HUES48 (cell line): ENCODE measurements around the gene HNF1B.
A peak's percentile ranks its signal among the peaks of the same experiment; 100 is the strongest.

Source experiments
- H3K27ac ChIP-seq: one replicate; pipeline ENCODE4 v1.7.0; 2013; ENCODE audit warnings: low read depth, low read length, inconsistent platforms
- H3K27me3 ChIP-seq: 2 replicates; pipeline ENCODE4 v1.6.1; 2013; ENCODE audit warnings: mild to moderate bottlenecking, low read length; ENCODE audit not compliant: control insufficient read depth, insufficient read depth
- H3K36me3 ChIP-seq: 2 replicates; pipeline ENCODE4 v1.6.1; 2013; ENCODE audit warnings: low read length; ENCODE audit not compliant: control insufficient read depth, insufficient read depth
- H3K4me1 ChIP-seq: 2 replicates; pipeline ENCODE4 v1.6.1; 2013; ENCODE audit warnings: mild to moderate bottlenecking, low read length; ENCODE audit not compliant: control insufficient read depth, insufficient read depth
- H3K4me3 ChIP-seq: 2 replicates; pipeline ENCODE4 v1.5.1; 2013; ENCODE audit warnings: mild to moderate bottlenecking, low read depth, low read length
- H3K9ac ChIP-seq: 2 replicates; pipeline ENCODE4 v1.6.1; 2013; ENCODE audit warnings: mild to moderate bottlenecking, low read depth, low read length, moderate library complexity
- H3K9me3 ChIP-seq: 2 replicates; pipeline ENCODE4 v1.6.1; 2013; ENCODE audit warnings: low read length; ENCODE audit not compliant: control insufficient read depth, insufficient read depth

HNF1B gene

GRCh38 chr17:37717627-37718323, 27.1 kb downstream of the HNF1B start:
- Histone ChIP-seq H3K27me3 (no peaks in the 10 kb centered on the region), H3K9me3 (no peaks in the 10 kb centered on the region)

GRCh38 chr17:37714897-37715296, 30.0 kb downstream of the HNF1B start:
- Histone ChIP-seq H3K9me3 (no peaks in the 10 kb centered on the region), H3K4me1 (peaks cover 18% of the 10 kb centered on the region), H3K27ac (no peak overlapping the region), H3K9ac (no peak overlapping the region), H3K27me3 (no peaks in the 10 kb centered on the region), H3K36me3 (no peaks in the 10 kb centered on the region), H3K4me3 (no peak overlapping the region)

More at GRCh38 chr17:37717627-37718323, 27.1 kb downstream of the HNF1B start:
- peaks cover 6% of the 10 kb centered on the region; the same call in 1 of the 2 replicates for H3K4me1 ChIP-seq
- no peaks in the 10 kb centered on the region for H3K36me3 ChIP-seq
- H3K4me3 ChIP-seq, result no peak overlapping the region
- H3K9ac ChIP-seq, result no peak overlapping the region
- peak overlapping the region; percentile 9 for H3K27ac ChIP-seq

GRCh38 chr17:37713624-37714023, 31.2 kb downstream of the HNF1B start:
- Histone ChIP-seq H3K27ac (no peak overlapping the region), H3K27me3 (no peaks in the 10 kb centered on the region), H3K4me3 (no peak overlapping the region), H3K36me3 (no peaks in the 10 kb centered on the region), H3K9ac (no peak overlapping the region), H3K4me1 (peaks cover 21% of the 10 kb centered on the region), H3K9me3 (no peaks in the 10 kb centered on the region)

- no peaks in the 10 kb centered on the region for H3K36me3 ChIP-seq
- no peaks in the 10 kb centered on the region for H3K27me3 ChIP-seq
- no peak overlapping the region for H3K4me3 ChIP-seq
- H3K9ac ChIP-seq, result no peak overlapping the region
- H3K4me1 ChIP-seq, result peaks cover 21% of the 10 kb centered on the region
- no peaks in the 10 kb centered on the region for H3K9me3 ChIP-seq
- no peak overlapping the region for H3K27ac ChIP-seq
Observed at GRCh38 chr17:37713028-37713431, 31.8 kb downstream of the HNF1B start.

- Histone ChIP-seq H3K27me3 (no peaks in the 10 kb centered on the region), H3K4me1 (peaks cover 21% of the 10 kb centered on the region), H3K4me3 (no peak overlapping the region), H3K27ac (peak overlapping the region; percentile 80), H3K36me3 (no peaks in the 10 kb centered on the region), H3K9me3 (no peaks in the 10 kb centered on the region), H3K9ac (no peak overlapping the region)
Observed at GRCh38 chr17:37711113-37711512, 33.7 kb downstream of the HNF1B start.

- Histone ChIP-seq H3K27me3 (no peaks in the 10 kb centered on the region), H3K4me1 (peaks cover 21% of the 10 kb centered on the region), H3K36me3 (no peaks in the 10 kb centered on the region), H3K27ac (peak overlapping the region; percentile 80), H3K4me3 (peak overlapping the region; percentile 27; the same call in 1 of the 2 replicates), H3K9ac (peak overlapping the region; percentile 19; the same call in 1 of the 2 replicates), H3K9me3 (no peaks in the 10 kb centered on the region)
Observed at GRCh38 chr17:37710344-37710886, 34.4 kb downstream of the HNF1B start.

- peak overlapping the region; percentile 59 for H3K27ac ChIP-seq
- H3K36me3 ChIP-seq, result no peaks in the 10 kb centered on the region
- H3K27me3 ChIP-seq, result no peaks in the 10 kb centered on the region
Observed at GRCh38 chr17:37708616-37709212, 36.1 kb downstream of the HNF1B start.

GRCh38 chr17:37708008-37708615, 36.7 kb downstream of the HNF1B start:
- no peak overlapping the region for H3K9ac ChIP-seq
- H3K27ac ChIP-seq, result peak overlapping the region; percentile 59

More at GRCh38 chr17:37708616-37709212, 36.1 kb downstream of the HNF1B start:
- Histone ChIP-seq H3K4me1 (peaks cover 15% of the 10 kb centered on the region), H3K4me3 (no peak overlapping the region), H3K9ac (no peak overlapping the region), H3K9me3 (no peaks in the 10 kb centered on the region)

GRCh38 chr17:37706446-37706845, 38.4 kb downstream of the HNF1B start:
- no peak overlapping the region for H3K9ac ChIP-seq
- H3K36me3 ChIP-seq, result no peaks in the 10 kb centered on the region
- peaks cover 15% of the 10 kb centered on the region for H3K4me1 ChIP-seq
- H3K9me3 ChIP-seq, result no peaks in the 10 kb centered on the region
- no peaks in the 10 kb centered on the region for H3K27me3 ChIP-seq
- no peak overlapping the region for H3K4me3 ChIP-seq
- H3K27ac ChIP-seq, result no peak overlapping the region

More at GRCh38 chr17:37708008-37708615, 36.7 kb downstream of the HNF1B start:
- no peak overlapping the region for H3K4me3 ChIP-seq
- H3K27me3 ChIP-seq, result no peaks in the 10 kb centered on the region
- H3K4me1 ChIP-seq, result peaks cover 15% of the 10 kb centered on the region
- no peaks in the 10 kb centered on the region for H3K36me3 ChIP-seq
- no peaks in the 10 kb centered on the region for H3K9me3 ChIP-seq

- no peaks in the 10 kb centered on the region for H3K9me3 ChIP-seq
- no peak overlapping the region for H3K9ac ChIP-seq
- H3K4me3 ChIP-seq, result no peak overlapping the region
- H3K27me3 ChIP-seq, result no peaks in the 10 kb centered on the region
- H3K4me1 ChIP-seq, result no peaks in the 10 kb centered on the region
- H3K27ac ChIP-seq, result no peak overlapping the region
- no peaks in the 10 kb centered on the region for H3K36me3 ChIP-seq
Observed at GRCh38 chr17:37702598-37702997, 42.3 kb downstream of the HNF1B start.

- Histone ChIP-seq H3K36me3 (no peaks in the 10 kb centered on the region), H3K9ac (no peak overlapping the region), H3K4me3 (no peak overlapping the region), H3K27ac (no peak overlapping the region), H3K4me1 (no peaks in the 10 kb centered on the region), H3K9me3 (no peaks in the 10 kb centered on the region), H3K27me3 (no peaks in the 10 kb centered on the region)
Observed at GRCh38 chr17:37701496-37701898, 43.4 kb downstream of the HNF1B start.
